Measurements from ENCODE around the gene CDC34. TPM values are rescaled to one million over a fixed set of nuclear protein-coding genes. Genes with fewer than 3 reads are reported as not detected.

The CDC34 gene
- total RNA-seq, 1 experiment from 2014 or later, result 61.3 TPM

- H3K9me3 Mint-ChIP-seq (ENCODE audit: unreplicated experiment), result no peaks in the 10 kb centered on the region
- peaks cover 40% of the 10 kb centered on the region for H3K36me3 Mint-ChIP-seq (ENCODE audit: insufficient read depth, unreplicated experiment)
These were observed 50.0 kb downstream of the CDC34 start for GRCh38 chr19:581399-582111.

GRCh38 chr19:582497-583197 is 51.1 kb downstream of the CDC34 start:
- Mint-ChIP-seq H3K27ac (ENCODE audit: low read depth, unreplicated experiment) (no peak overlapping the region), H3K27me3 (ENCODE audit: insufficient read depth, unreplicated experiment) (no peaks in the 10 kb centered on the region), H3K4me1 (ENCODE audit: insufficient read depth, unreplicated experiment) (no peaks in the 10 kb centered on the region), H3K9me3 (ENCODE audit: unreplicated experiment) (no peaks in the 10 kb centered on the region), H3K36me3 (ENCODE audit: insufficient read depth, unreplicated experiment) (peaks cover 36% of the 10 kb centered on the region), H3K4me3 (ENCODE audit: unreplicated experiment) (no peak overlapping the region)
- TSS peak; percentile 97 for BruUV-seq (replicated peaks)
- CTCF ChIA-PET, result no interaction called here
- peak; percentile 22 for DNase-seq (ENCODE audit: unreplicated experiment)
- intact Hi-C loops (cut with micrococcal nuclease), result no loop called here
- POLR2A ChIA-PET, result interaction anchor here (0.8 kb wide), 1 partner anchor 125 kb away, joined by 3 read pairs; no protein-coding TSS in a partner anchor
- TF ChIP-seq CTCF (IDR thresholded peaks at IDR 0.05; ENCODE audit: unreplicated experiment), result no peak

More at GRCh38 chr19:581399-582111, 50.0 kb downstream of the CDC34 start:
- BruUV-seq (replicated peaks), result no TSS peak
- intact Hi-C loops (cut with micrococcal nuclease), result no loop called here
- H3K4me1 Mint-ChIP-seq (ENCODE audit: insufficient read depth, unreplicated experiment), result peaks cover 3% of the 10 kb centered on the region
- no peak for DNase-seq (ENCODE audit: unreplicated experiment)
- POLR2A ChIA-PET, result interaction anchor here (0.9 kb wide), 2 partner anchors 49 to 52 kb away, joined by 3 to 4 read pairs; no protein-coding TSS in a partner anchor
- TF ChIP-seq CTCF (IDR thresholded peaks at IDR 0.05; ENCODE audit: unreplicated experiment), result no peak
- no peak overlapping the region for H3K4me3 Mint-ChIP-seq (ENCODE audit: unreplicated experiment)
- CTCF ChIA-PET, result interaction anchor here (0.7 kb wide), 1 partner anchor 75 kb away, joined by 3 read pairs; no protein-coding TSS in a partner anchor
- no peaks in the 10 kb centered on the region for H3K27me3 Mint-ChIP-seq (ENCODE audit: insufficient read depth, unreplicated experiment)
- H3K27ac Mint-ChIP-seq (ENCODE audit: low read depth, unreplicated experiment), result no peak overlapping the region

- no peak overlapping the region for H3K27ac Mint-ChIP-seq (ENCODE audit: low read depth, unreplicated experiment)
- no TSS peak for BruUV-seq (replicated peaks)
- POLR2A ChIA-PET, result interaction anchor here (0.7 to 1.7 kb wide), 4 partner anchors 50 to 154 kb away, joined by 3 to 8 read pairs (median 4); partner anchors contain the start of gene POLRMT
- H3K9me3 Mint-ChIP-seq (ENCODE audit: unreplicated experiment), result no peaks in the 10 kb centered on the region
- peak overlapping the region; percentile 8 for H3K4me3 Mint-ChIP-seq (ENCODE audit: unreplicated experiment)
- peaks cover 30% of the 10 kb centered on the region for H3K36me3 Mint-ChIP-seq (ENCODE audit: insufficient read depth, unreplicated experiment)
- no peak for DNase-seq (ENCODE audit: unreplicated experiment)
- H3K27me3 Mint-ChIP-seq (ENCODE audit: insufficient read depth, unreplicated experiment), result no peaks in the 10 kb centered on the region
- CTCF ChIA-PET, result no interaction called here
- no peak for TF ChIP-seq CTCF (IDR thresholded peaks at IDR 0.05; ENCODE audit: unreplicated experiment)
- intact Hi-C loops (cut with micrococcal nuclease), result no loop called here
- H3K4me1 Mint-ChIP-seq (ENCODE audit: insufficient read depth, unreplicated experiment), result no peaks in the 10 kb centered on the region
These were observed 51.8 kb downstream of the CDC34 start for GRCh38 chr19:583198-583967.

GRCh38 chr19:583968-584239 is 52.3 kb downstream of the CDC34 start:
- no peak for TF ChIP-seq CTCF (IDR thresholded peaks at IDR 0.05; ENCODE audit: unreplicated experiment)
- DNase-seq (ENCODE audit: unreplicated experiment), result no peak
- H3K4me1 Mint-ChIP-seq (ENCODE audit: insufficient read depth, unreplicated experiment), result no peaks in the 10 kb centered on the region
- no TSS peak for BruUV-seq (replicated peaks)
- H3K27ac Mint-ChIP-seq (ENCODE audit: low read depth, unreplicated experiment), result no peak overlapping the region
- ChIA-PET CTCF (interaction anchor here (0.6 to 1.1 kb wide), 4 partner anchors 9 to 97 kb away, joined by 3 to 6 read pairs (median 4); no protein-coding TSS in a partner anchor), POLR2A (interaction anchor here (0.6 to 1.7 kb wide), 6 partner anchors 8 to 153 kb away, joined by 3 to 10 read pairs (median 4); partner anchors contain the start of gene POLRMT)
- intact Hi-C loops (cut with micrococcal nuclease), result no loop called here
- H3K27me3 Mint-ChIP-seq (ENCODE audit: insufficient read depth, unreplicated experiment), result no peaks in the 10 kb centered on the region
- peaks cover 25% of the 10 kb centered on the region for H3K36me3 Mint-ChIP-seq (ENCODE audit: insufficient read depth, unreplicated experiment)
- peak overlapping the region; percentile 8 for H3K4me3 Mint-ChIP-seq (ENCODE audit: unreplicated experiment)
- no peaks in the 10 kb centered on the region for H3K9me3 Mint-ChIP-seq (ENCODE audit: unreplicated experiment)
